Activated T-helper 17 cell treated with anti-CD3 and anti-CD28 coated beads, Interleukin-2, amount 50 U/mL, for 72 hours (primary cell): ENCODE measurements around the gene MUC12. TPM values are rescaled to one million over a fixed set of nuclear protein-coding genes. Genes with fewer than 3 reads are reported as not detected.
"Not testable (repeated sequence)": the region's sequence is repeated elsewhere in the genome, so short reads cannot be mapped to it uniquely, and the experiment has no call there.

Experiments used
- ATAC-seq: fragments of 150-1000 bp; cut with Tn5 transposase; replicated peaks from 2 replicates; pipeline ENCODE4 v1.10.0; 2021; ENCODE audit warnings: mild to moderate bottlenecking, moderate library complexity
- H3K27ac Mint-ChIP-seq: one replicate; pipeline ENCODE4 v1.8.0; 2022; ENCODE audit warnings: mixed read lengths
- H3K27me3 Mint-ChIP-seq: one replicate; pipeline ENCODE4 v1.8.0; 2022; ENCODE audit warnings: mixed read lengths
- H3K36me3 Mint-ChIP-seq: one replicate; pipeline ENCODE4 v1.8.0; 2022; ENCODE audit warnings: low read depth, mild to moderate bottlenecking, mixed read lengths
- H3K4me1 Mint-ChIP-seq: one replicate; pipeline ENCODE4 v1.8.0; 2022; ENCODE audit warnings: mixed read lengths
- H3K4me3 Mint-ChIP-seq: one replicate; pipeline ENCODE4 v1.8.0; 2022; ENCODE audit warnings: mild to moderate bottlenecking, mixed read lengths
- H3K9me3 Mint-ChIP-seq: one replicate; pipeline ENCODE4 v1.8.0; 2022; ENCODE audit warnings: mixed read lengths
- total RNA-seq, 2 donors: library from RNA; stranded (reverse); gene quantifications; one replicate each; pipeline ENCODE4 v1.2.3, GENCODE V29; 2022

The MUC12 gene
- total RNA-seq: under 1 TPM; 0.79 to 0.93 TPM

- ATAC-seq: no peak
- Mint-ChIP-seq H3K9me3 (no peaks in the 10 kb centered on the region), H3K36me3 (no peaks in the 10 kb centered on the region)
These were observed at the start of gene MUC12 for GRCh38 chr7:100969066-100969615. Gene MUC12 (plus strand): TSS chr7:100969565. CDS start chr7:100969623, 58 bp downstream.

GRCh38 chr7:100919779-100920437, 49.5 kb upstream of the MUC12 start:
- not testable (repeated sequence) for H3K9me3 Mint-ChIP-seq, ATAC-seq, H3K4me3 Mint-ChIP-seq, H3K27ac Mint-ChIP-seq, H3K4me1 Mint-ChIP-seq, H3K36me3 Mint-ChIP-seq
- H3K27me3 Mint-ChIP-seq: peaks cover 39% of the 10 kb centered on the region

More at GRCh38 chr7:100969066-100969615, at the start of gene MUC12:
- Mint-ChIP-seq H3K4me1 (peaks cover 12% of the 10 kb centered on the region), H3K4me3 (no peak within 1 kb of the TSS), H3K27me3 (peaks cover 47% of the 10 kb centered on the region), H3K27ac (no peak within 1 kb of the TSS)

GRCh38 chr7:100921039-100921438, 48.3 kb upstream of the MUC12 start:
- Mint-ChIP-seq H3K36me3 (no peaks in the 10 kb centered on the region), H3K4me3 (no peak overlapping the region), H3K9me3 (no peaks in the 10 kb centered on the region), H3K27me3 (peaks cover 36% of the 10 kb centered on the region), H3K4me1 (no peaks in the 10 kb centered on the region), H3K27ac (no peak overlapping the region)
- ATAC-seq: no peak

GRCh38 chr7:100923616-100924015, 45.7 kb upstream of the MUC12 start:
- ATAC-seq, H3K9me3 Mint-ChIP-seq, H3K4me3 Mint-ChIP-seq, H3K27ac Mint-ChIP-seq, H3K36me3 Mint-ChIP-seq, H3K4me1 Mint-ChIP-seq: not testable (repeated sequence)
- H3K27me3 Mint-ChIP-seq: peaks cover 29% of the 10 kb centered on the region

- Mint-ChIP-seq H3K36me3 (no peaks in the 10 kb centered on the region), H3K4me1 (no peaks in the 10 kb centered on the region), H3K4me3 (no peak overlapping the region), H3K27ac (no peak overlapping the region), H3K9me3 (peaks cover 5% of the 10 kb centered on the region), H3K27me3 (peaks cover 13% of the 10 kb centered on the region)
- ATAC-seq: no peak
These were observed 39.6 kb upstream of the MUC12 start for GRCh38 chr7:100929808-100930174.

- H3K4me1 Mint-ChIP-seq: no peaks in the 10 kb centered on the region
- ATAC-seq: no peak
- no peak overlapping the region for H3K4me3 Mint-ChIP-seq
- peaks cover 21% of the 10 kb centered on the region for H3K27me3 Mint-ChIP-seq
- H3K9me3 Mint-ChIP-seq: peaks cover 5% of the 10 kb centered on the region
- no peaks in the 10 kb centered on the region for H3K36me3 Mint-ChIP-seq
- H3K27ac Mint-ChIP-seq: no peak overlapping the region
These were observed 35.6 kb upstream of the MUC12 start for GRCh38 chr7:100933734-100934133.

GRCh38 chr7:100935381-100935780, 34.0 kb upstream of the MUC12 start:
- H3K27ac Mint-ChIP-seq, H3K4me1 Mint-ChIP-seq, ATAC-seq, H3K9me3 Mint-ChIP-seq, H3K4me3 Mint-ChIP-seq, H3K36me3 Mint-ChIP-seq: not testable (repeated sequence)
- peaks cover 21% of the 10 kb centered on the region for H3K27me3 Mint-ChIP-seq

- H3K9me3 Mint-ChIP-seq, H3K36me3 Mint-ChIP-seq, ATAC-seq: not testable (repeated sequence)
These were observed 33.2 kb upstream of the MUC12 start for GRCh38 chr7:100936167-100936566.

GRCh38 chr7:100942045-100942774, 27.2 kb upstream of the MUC12 start:
- Mint-ChIP-seq H3K4me3 (no peak overlapping the region), H3K4me1 (no peaks in the 10 kb centered on the region), H3K27ac (no peak overlapping the region)

More at GRCh38 chr7:100936167-100936566, 33.2 kb upstream of the MUC12 start:
- not testable (repeated sequence) for H3K4me3 Mint-ChIP-seq, H3K4me1 Mint-ChIP-seq, H3K27ac Mint-ChIP-seq
- peaks cover 17% of the 10 kb centered on the region for H3K27me3 Mint-ChIP-seq

GRCh38 chr7:100943693-100944092, 25.7 kb upstream of the MUC12 start:
- H3K9me3 Mint-ChIP-seq: peaks cover 4% of the 10 kb centered on the region
- no peak for ATAC-seq
- H3K4me3 Mint-ChIP-seq: no peak overlapping the region
- H3K27ac Mint-ChIP-seq: no peak overlapping the region
- no peaks in the 10 kb centered on the region for H3K4me1 Mint-ChIP-seq
- no peaks in the 10 kb centered on the region for H3K36me3 Mint-ChIP-seq
- peaks cover 5% of the 10 kb centered on the region for H3K27me3 Mint-ChIP-seq

More at GRCh38 chr7:100942045-100942774, 27.2 kb upstream of the MUC12 start:
- ATAC-seq: no peak
- H3K9me3 Mint-ChIP-seq: peaks cover 4% of the 10 kb centered on the region
- H3K36me3 Mint-ChIP-seq: no peaks in the 10 kb centered on the region
- peaks cover 9% of the 10 kb centered on the region for H3K27me3 Mint-ChIP-seq

GRCh38 chr7:100944138-100944537, 25.2 kb upstream of the MUC12 start:
- Mint-ChIP-seq H3K36me3 (no peaks in the 10 kb centered on the region), H3K4me3 (no peak overlapping the region), H3K27me3 (peaks cover 5% of the 10 kb centered on the region), H3K9me3 (peaks cover 4% of the 10 kb centered on the region), H3K27ac (no peak overlapping the region), H3K4me1 (no peaks in the 10 kb centered on the region)
- no peak for ATAC-seq

GRCh38 chr7:100946111-100946510, 23.3 kb upstream of the MUC12 start:
- Mint-ChIP-seq H3K27me3 (peaks cover 14% of the 10 kb centered on the region), H3K4me3 (no peak overlapping the region), H3K36me3 (no peaks in the 10 kb centered on the region), H3K27ac (no peak overlapping the region), H3K9me3 (no peaks in the 10 kb centered on the region), H3K4me1 (no peaks in the 10 kb centered on the region)
- ATAC-seq: no peak

- Mint-ChIP-seq H3K36me3 (no peaks in the 10 kb centered on the region), H3K9me3 (no peaks in the 10 kb centered on the region), H3K4me3 (no peak overlapping the region), H3K27ac (no peak overlapping the region), H3K27me3 (peaks cover 14% of the 10 kb centered on the region), H3K4me1 (no peaks in the 10 kb centered on the region)
- ATAC-seq: no peak
These were observed 22.5 kb upstream of the MUC12 start for GRCh38 chr7:100946766-100947365.

- Mint-ChIP-seq H3K27ac (no peak overlapping the region), H3K4me3 (no peak overlapping the region), H3K27me3 (peaks cover 14% of the 10 kb centered on the region), H3K4me1 (no peaks in the 10 kb centered on the region), H3K9me3 (no peaks in the 10 kb centered on the region), H3K36me3 (no peaks in the 10 kb centered on the region)
- no peak for ATAC-seq
These were observed 21.6 kb upstream of the MUC12 start for GRCh38 chr7:100947792-100948191.
